Measurements from ENCODE around the gene ELOVL5.

DNA sequence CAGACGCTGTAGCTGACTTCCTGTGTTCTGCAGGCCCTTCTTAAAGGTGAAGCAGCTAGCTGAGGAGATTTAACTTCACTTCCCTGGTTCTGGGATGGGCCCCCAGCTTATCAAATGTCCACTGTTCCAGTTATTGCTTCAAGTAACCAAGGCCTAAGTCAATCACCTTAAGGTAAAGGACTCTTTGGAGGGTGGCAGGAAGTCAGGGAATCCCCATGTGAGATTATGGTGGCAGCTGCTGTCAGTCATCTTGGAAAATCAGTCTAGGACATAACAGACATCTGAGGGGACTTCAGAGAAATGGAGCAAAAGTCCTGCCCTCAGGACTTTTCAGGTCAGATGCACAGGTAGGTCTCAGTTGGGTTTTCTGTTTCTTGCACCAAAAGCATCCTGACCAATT is 3.8 kb downstream of the ELOVL5 start:
- TF ChIP-seq, protein P1, sequence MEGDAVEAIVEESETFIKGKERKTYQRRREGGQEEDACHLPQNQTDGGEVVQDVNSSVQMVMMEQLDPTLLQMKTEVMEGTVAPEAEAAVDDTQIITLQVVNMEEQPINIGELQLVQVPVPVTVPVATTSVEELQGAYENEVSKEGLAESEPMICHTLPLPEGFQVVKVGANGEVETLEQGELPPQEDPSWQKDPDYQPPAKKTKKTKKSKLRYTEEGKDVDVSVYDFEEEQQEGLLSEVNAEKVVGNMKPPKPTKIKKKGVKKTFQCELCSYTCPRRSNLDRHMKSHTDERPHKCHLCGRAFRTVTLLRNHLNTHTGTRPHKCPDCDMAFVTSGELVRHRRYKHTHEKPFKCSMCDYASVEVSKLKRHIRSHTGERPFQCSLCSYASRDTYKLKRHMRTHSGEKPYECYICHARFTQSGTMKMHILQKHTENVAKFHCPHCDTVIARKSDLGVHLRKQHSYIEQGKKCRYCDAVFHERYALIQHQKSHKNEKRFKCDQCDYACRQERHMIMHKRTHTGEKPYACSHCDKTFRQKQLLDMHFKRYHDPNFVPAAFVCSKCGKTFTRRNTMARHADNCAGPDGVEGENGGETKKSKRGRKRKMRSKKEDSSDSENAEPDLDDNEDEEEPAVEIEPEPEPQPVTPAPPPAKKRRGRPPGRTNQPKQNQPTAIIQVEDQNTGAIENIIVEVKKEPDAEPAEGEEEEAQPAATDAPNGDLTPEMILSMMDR (IDR thresholded peaks at IDR 0.05), result no peak
- TF ChIP-seq POLR2A (IDR thresholded peaks at IDR 0.05), result no peak

Data from thyroid gland (tissue), 4 donors.